Stomach (tissue), 9 donors: ENCODE data around the gene NAALADL2. TPM values are rescaled to one million over a fixed set of nuclear protein-coding genes. Genes with fewer than 3 reads are reported as not detected.
"Not testable (repeated sequence)": the region's sequence is repeated elsewhere in the genome, so short reads cannot be mapped to it uniquely, and the experiment has no call there.

Experiments used
- DNase-seq, 2 donors: peaks; one replicate each; pipeline versions ENCODE4 v3.0.0 to v3.0.0-alpha.2; 2013 to 2019
- H3K27ac ChIP-seq, 5 donors: fragments of 200-600 bp in 4 of 5; sonication (generic) in 4 of 5; one replicate each; pipeline ENCODE4 v1.5.1; 2013 to 2019; ENCODE audit warnings: mild to moderate bottlenecking in 1 of 5, moderate library complexity in 1 of 5
- H3K27me3 ChIP-seq, 3 donors: fragments of 200-600 bp; sonication (generic); one replicate each; pipeline ENCODE4 v1.5.1; 2017 to 2019; ENCODE audit warnings: mixed run types in 1 of 3
- H3K36me3 ChIP-seq, 4 donors: fragments of 200-600 bp; sonication (generic); 1 replicate in 3 of 4; 2 replicates in 1 of 4; pipeline ENCODE4 v1.5.1; 2016 to 2019
- H3K4me1 ChIP-seq, 4 donors: fragments of 200-600 bp; sonication (generic); one replicate each; pipeline ENCODE4 v1.5.1; 2016 to 2019
- H3K4me3 ChIP-seq, 4 donors: fragments of 200-600 bp; sonication (generic) in 3 of 4; one replicate each; pipeline ENCODE4 v1.5.1; 2016 to 2019; ENCODE audit warnings: mild to moderate bottlenecking in 1 of 4
- H3K9me3 ChIP-seq, 4 donors: fragments of 200-600 bp; sonication (generic); one replicate each; pipeline ENCODE4 v1.5.1; 2016 to 2019
- CTCF ChIP-seq, 7 experiments: fragments of 450-650 bp in 4 of 7; fragments of 200-600 bp in 3 of 7; sonication (generic) in 3 of 7; IDR thresholded peaks; one replicate each; pipeline ENCODE4 v1.5.1; 2016 to 2019; ENCODE audit warnings: antibody characterized with exemption in 7 of 7, control low read depth in 2 of 7, mild to moderate bottlenecking in 1 of 7
- EP300 ChIP-seq: sonication (generic); formaldehyde crosslinking; IDR thresholded peaks from one replicate; pipeline ENCODE4 v1.6.1; 2017; ENCODE audit warnings: antibody characterized with exemption
- POLR2A ChIP-seq, 4 donors: fragments of 450-650 bp; IDR thresholded peaks; one replicate each; pipeline ENCODE4 v1.6.1; 2016; ENCODE audit warnings: antibody characterized with exemption in 4 of 4, control low read depth in 2 of 4, mild to moderate bottlenecking in 1 of 4, moderate library complexity in 1 of 4
- POLR2AphosphoS5 ChIP-seq, 3 donors: sonication (generic); formaldehyde crosslinking; IDR thresholded peaks; one replicate each; pipeline ENCODE4 v1.6.1; 2016; ENCODE audit warnings: antibody characterized with exemption in 3 of 3
- WGBS, 5 donors: extraction: QIAGEN DNeasy Blood & Tissue Kit in 3 of 5; methylation state at CpG; one replicate each; pipeline versions ENCODE4 v1.1.5 to v1.1.7; 2013 to 2018; 5-methylcytosine and 5-hydroxymethylcytosine counted together
- intact Hi-C: fragments of 100-400 bp; cut with DNase I; formaldehyde crosslinking; loops from one replicate; pipeline ENCODE4 v1.15.1; 2023; ENCODE audit warnings: low total_unique reads
- polyA plus RNA-seq, 3 donors: library from polyadenylated mRNA; stranded (reverse); fragments of 200-250 nt; gene quantifications; one replicate each; pipeline ENCODE4 v1.2.3, GENCODE V29; 2013
- total RNA-seq, 5 donors: library from RNA; depleted of rRNA; stranded (reverse); fragments of >200 nt; gene quantifications; one replicate each; pipeline versions ENCODE4 v1.1.0 to v1.2.3, GENCODE V29; 2014 to 2016
- donor health status: healthy with polysubstance abuse.
- donor health status: Bipolar disorder and iron deficiency.
- donor health status: healthy.

The NAALADL2 gene
- total and polyA plus RNA-seq, 8 donors, result 0.58 to 43.7 (median 5.4) TPM

- H3K27me3 ChIP-seq, result no peaks in the 10 kb centered on the region
- no peak overlapping the region for H3K27ac ChIP-seq
- no peak for DNase-seq
- intact Hi-C loops, result no loop called here
- no peaks in the 10 kb centered on the region for H3K9me3 ChIP-seq
- WGBS, 5 donors, result 55 to 79% (median 70%) methylated on average over 2 of the region's 2 CpGs
- H3K36me3 ChIP-seq, result no peaks in the 10 kb centered on the region
- no peak overlapping the region for H3K4me3 ChIP-seq
- no peaks in the 10 kb centered on the region for H3K4me1 ChIP-seq
- TF ChIP-seq EP300 (no peak), CTCF (IDR thresholded peaks at IDR 0.05) (no peak)
These were observed 946.7 kb downstream of the NAALADL2 start for GRCh38 chr3:175805825-175806224.

- no peaks in the 10 kb centered on the region for H3K9me3 ChIP-seq
- H3K27ac ChIP-seq, result no peak overlapping the region
- no peaks in the 10 kb centered on the region for H3K4me1 ChIP-seq
- intact Hi-C loops, result no loop called here
- no peak overlapping the region for H3K4me3 ChIP-seq
- TF ChIP-seq EP300 (no peak), POLR2AphosphoS5 (IDR thresholded peaks at IDR 0.05) (no peak), POLR2A (IDR thresholded peaks at IDR 0.05) (no peak), CTCF (IDR thresholded peaks at IDR 0.05) (no peak)
- no peaks in the 10 kb centered on the region for H3K27me3 ChIP-seq
- no peaks in the 10 kb centered on the region for H3K36me3 ChIP-seq
- 74 to 93% (median 87%) methylated on average over 1 of the region's 1 CpG for WGBS, 5 donors
- DNase-seq, result no peak
These were observed 948.0 kb downstream of the NAALADL2 start for GRCh38 chr3:175807175-175807574.

- H3K9me3 ChIP-seq, result peaks cover 5 to 58% (median 43%) of the 10 kb centered on the region in 4 donors
These were observed 959.8 kb downstream of the NAALADL2 start for GRCh38 chr3:175818811-175819464.

GRCh38 chr3:175822766-175823491, 963.8 kb downstream of the NAALADL2 start:
- H3K27me3 ChIP-seq, H3K36me3 ChIP-seq, DNase-seq, intact Hi-C loops, H3K27ac ChIP-seq, H3K4me3 ChIP-seq, H3K4me1 ChIP-seq: not testable (repeated sequence)
- H3K9me3 ChIP-seq, result peaks cover 4 to 27% (median 20%) of the 10 kb centered on the region in 4 donors
- whole genome bisulfite sequencing, 5 donors, result 86 to 88% (median 88%) methylated on average over 7 of the region's 7 CpGs

More at GRCh38 chr3:175818811-175819464, 959.8 kb downstream of the NAALADL2 start:
- Histone ChIP-seq H3K27me3 (no peaks in the 10 kb centered on the region), H3K27ac (no peak overlapping the region), H3K4me1 (no peaks in the 10 kb centered on the region), H3K36me3 (no peaks in the 10 kb centered on the region), H3K4me3 (no peak overlapping the region)
- 76 to 93% (median 89%) methylated on average over 3 of the region's 3 CpGs for WGBS, 5 donors
- intact Hi-C loops, result no loop called here
- DNase-seq, result no peak
- no peak for TF ChIP-seq EP300
- no peak for TF ChIP-seq POLR2A (IDR thresholded peaks at IDR 0.05)
- TF ChIP-seq CTCF (IDR thresholded peaks at IDR 0.05), result no peak
- no peak for TF ChIP-seq POLR2AphosphoS5 (IDR thresholded peaks at IDR 0.05)

- H3K4me3 ChIP-seq, H3K27me3 ChIP-seq, H3K36me3 ChIP-seq, H3K9me3 ChIP-seq, intact Hi-C loops, H3K4me1 ChIP-seq, DNase-seq, H3K27ac ChIP-seq: not testable (repeated sequence)
- 81 to 96% (median 94%) methylated on average over 6 of the region's 6 CpGs for WGBS, 5 donors
These were observed 966.0 kb downstream of the NAALADL2 start for GRCh38 chr3:175825016-175825580.
